ENCODE results near the gene CHCHD1.
"Not testable (repeated sequence)": the region's sequence is repeated elsewhere in the genome, so short reads cannot be mapped to it uniquely, and the experiment has no call there.

CHCHD1 gene

DNA sequence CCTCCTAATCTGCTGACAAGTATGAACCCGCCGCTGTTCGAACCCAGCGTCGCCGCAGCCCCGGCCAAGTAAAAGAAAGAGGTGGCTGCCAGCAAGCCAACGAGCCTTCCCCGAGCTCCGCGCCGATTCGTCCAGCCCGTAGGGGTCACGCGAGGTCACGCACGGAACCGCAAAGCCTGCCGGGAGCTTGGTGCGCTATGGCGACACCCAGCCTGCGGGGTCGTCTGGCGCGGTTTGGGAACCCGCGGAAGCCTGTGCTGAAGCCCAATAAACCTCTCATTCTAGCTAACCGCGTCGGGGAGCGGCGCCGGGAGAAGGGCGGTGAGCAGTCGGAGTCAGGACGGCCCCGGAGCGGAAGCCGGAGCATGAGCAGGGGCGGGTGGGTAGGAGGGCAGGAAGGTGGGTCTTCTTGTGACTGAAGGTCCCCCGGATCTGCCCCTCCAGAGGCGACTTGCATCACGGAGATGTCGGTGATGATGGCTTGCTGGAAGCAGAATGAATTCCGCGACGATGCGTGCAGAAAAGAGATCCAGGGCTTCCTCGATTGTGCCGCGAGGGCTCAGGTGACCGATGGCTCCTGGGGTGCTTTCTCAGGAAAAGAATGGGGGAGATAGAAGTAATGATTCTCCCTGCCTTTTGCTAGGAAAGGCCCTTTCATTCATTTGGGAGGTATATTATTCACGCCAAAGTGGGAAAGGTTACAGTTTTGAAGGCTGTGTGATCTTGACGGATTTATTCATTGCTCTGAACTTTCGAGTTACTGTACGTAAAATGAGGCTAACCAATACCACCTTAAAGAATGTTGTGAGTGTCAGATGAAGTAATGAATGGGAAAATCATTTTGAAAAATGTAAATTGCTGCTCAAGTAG lies at the start of gene CHCHD1:
Gene CHCHD1, plus strand, starts transcription at position 170 of the 870 bp plus-strand sequence. Its CDS starts 28 bp downstream, at position 198.
- H3K36me3 ChIP-seq (ENCODE audit: control insufficient read depth, insufficient read depth, low read length), result no peaks in the 10 kb centered on the region; the same call in 1 of the 2 replicates
- H3K4me1 ChIP-seq (ENCODE audit: control insufficient read depth, insufficient read depth, low read length), result peaks cover 2% of the 10 kb centered on the region; the same call in 1 of the 2 replicates
- no peak within 1 kb of the TSS for H3K27ac ChIP-seq (ENCODE audit: low read length)
- H3K9me3 ChIP-seq (ENCODE audit: control insufficient read depth, insufficient read depth, low read length), result no peaks in the 10 kb centered on the region
- peak within 1 kb of the TSS; percentile 96 for H3K4me3 ChIP-seq (ENCODE audit: low read length)
- H3K27me3 ChIP-seq (ENCODE audit: control insufficient read depth, insufficient read depth, low read length), result no peaks in the 10 kb centered on the region
- DNase-seq (ENCODE audit: low read depth, low spot score), result peak; percentile 81
- WGBS (ENCODE audit: insufficient coverage, insufficient read length), result no CpG with 5 or more reads among the region's 57 CpGs

DNA sequence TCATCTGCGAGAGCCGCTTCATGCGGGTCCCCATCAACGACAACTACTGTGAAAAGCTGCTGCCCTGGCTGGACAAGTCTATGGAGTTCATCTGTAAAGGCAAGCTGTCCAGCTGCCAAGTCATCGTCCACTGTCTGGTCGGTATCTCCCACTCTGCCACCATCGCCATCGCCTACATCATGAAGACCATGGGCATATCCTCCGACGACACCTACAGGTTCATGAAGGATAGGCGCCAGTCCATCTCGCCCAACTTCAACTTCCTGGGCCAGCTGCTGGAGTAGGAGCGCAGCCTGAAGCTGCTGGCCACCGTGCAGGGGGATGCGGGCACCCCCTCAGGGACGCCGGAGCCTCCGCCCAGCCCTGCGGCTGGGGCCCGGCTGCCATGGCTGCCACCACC lies 49.4 kb upstream of the CHCHD1 start:
- no peak for DNase-seq (ENCODE audit: low read depth, low spot score)
- Histone ChIP-seq H3K36me3 (ENCODE audit: control insufficient read depth, insufficient read depth, low read length) (peaks cover 10% of the 10 kb centered on the region; the same call in 1 of the 2 replicates), H3K27ac (ENCODE audit: low read length) (no peak overlapping the region), H3K4me1 (ENCODE audit: control insufficient read depth, insufficient read depth, low read length) (no peaks in the 10 kb centered on the region), H3K9me3 (ENCODE audit: control insufficient read depth, insufficient read depth, low read length) (no peaks in the 10 kb centered on the region), H3K27me3 (ENCODE audit: control insufficient read depth, insufficient read depth, low read length) (no peaks in the 10 kb centered on the region), H3K4me3 (ENCODE audit: low read length) (no peak overlapping the region)
- no CpG with 5 or more reads among the region's 20 CpGs for WGBS (ENCODE audit: insufficient coverage, insufficient read length)

DNA sequence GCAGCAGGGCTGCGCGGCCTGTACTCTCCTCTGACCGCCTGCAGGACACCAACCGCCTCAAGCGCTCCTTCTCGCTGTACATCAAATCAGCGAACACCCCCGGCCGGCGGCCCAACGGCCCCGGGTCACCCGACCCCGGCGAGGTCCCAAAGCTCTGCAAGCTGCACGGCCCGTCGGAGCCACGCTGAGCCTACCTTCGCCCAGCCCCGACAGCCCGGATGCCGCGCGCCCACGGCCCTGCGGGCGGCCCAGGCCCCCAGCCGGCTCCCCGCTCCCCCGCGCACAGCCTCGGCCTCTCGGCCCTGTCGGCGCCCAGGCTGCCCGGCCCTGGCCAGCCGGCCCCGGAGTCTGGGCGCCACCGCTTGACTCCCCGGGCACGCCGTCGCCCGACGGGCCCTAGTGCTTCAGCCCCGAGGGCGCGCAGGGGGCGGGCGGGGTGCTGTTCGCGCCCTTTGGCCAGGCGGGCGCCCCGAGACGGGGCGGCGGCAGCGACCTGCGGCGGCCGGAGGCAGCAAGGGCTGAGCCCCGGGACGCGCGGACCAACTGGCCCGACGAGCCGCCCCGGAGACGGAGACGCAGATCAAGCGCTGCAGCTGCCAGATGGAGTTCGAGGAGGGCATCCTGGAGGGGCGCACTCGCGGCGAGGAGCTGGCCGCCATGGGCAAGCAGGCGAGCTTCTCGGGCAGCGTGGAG lies 48.8 kb upstream of the CHCHD1 start:
- Histone ChIP-seq H3K27ac (ENCODE audit: low read length) (no peak overlapping the region), H3K27me3 (ENCODE audit: control insufficient read depth, insufficient read depth, low read length) (no peaks in the 10 kb centered on the region), H3K36me3 (ENCODE audit: control insufficient read depth, insufficient read depth, low read length) (peaks cover 10% of the 10 kb centered on the region; the same call in 1 of the 2 replicates), H3K4me3 (ENCODE audit: low read length) (no peak overlapping the region), H3K9me3 (ENCODE audit: control insufficient read depth, insufficient read depth, low read length) (no peaks in the 10 kb centered on the region), H3K4me1 (ENCODE audit: control insufficient read depth, insufficient read depth, low read length) (no peaks in the 10 kb centered on the region)
- DNase-seq (ENCODE audit: low read depth, low spot score), result no peak
- WGBS (ENCODE audit: insufficient coverage, insufficient read length), result no CpG with 5 or more reads among the region's 84 CpGs

DNA sequence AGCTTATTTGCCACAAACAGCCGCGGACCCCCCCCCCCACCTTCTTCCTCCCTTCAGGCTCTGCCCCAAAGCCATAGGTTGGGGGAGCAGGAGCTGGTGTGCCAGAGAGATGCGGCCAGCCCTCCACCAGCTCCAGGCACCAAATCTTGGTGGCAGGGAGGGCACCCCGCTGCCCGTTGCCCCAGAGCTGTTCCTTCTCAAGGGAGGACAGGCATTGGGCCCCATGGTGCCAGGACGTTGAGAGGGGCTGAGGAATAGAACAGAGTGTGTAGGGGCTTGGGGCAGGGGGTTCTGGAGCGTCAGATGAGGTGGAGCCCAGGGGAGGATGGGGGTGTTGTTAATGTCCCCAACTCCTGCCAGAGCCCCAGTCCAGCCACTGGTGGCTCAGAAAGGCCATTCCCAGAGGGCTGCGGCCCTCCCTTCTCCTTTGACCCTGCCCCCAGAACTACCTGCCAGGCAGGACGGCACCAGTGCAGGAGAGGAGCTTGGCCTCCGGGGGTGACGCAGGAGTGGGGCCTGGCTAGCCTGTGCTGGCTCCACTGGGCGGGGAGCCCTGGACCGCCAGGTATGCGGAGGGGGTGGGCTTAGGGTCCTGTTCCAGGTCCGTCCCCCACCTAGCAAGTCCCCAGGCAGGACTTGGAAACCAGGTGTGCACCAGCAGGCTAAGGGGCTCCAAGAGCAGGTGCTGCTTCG lies 47.7 kb upstream of the CHCHD1 start:
- Histone ChIP-seq H3K36me3 (ENCODE audit: control insufficient read depth, insufficient read depth, low read length) (peaks cover 10% of the 10 kb centered on the region; the same call in 1 of the 2 replicates), H3K27me3 (ENCODE audit: control insufficient read depth, insufficient read depth, low read length) (no peaks in the 10 kb centered on the region), H3K4me3 (ENCODE audit: low read length) (no peak overlapping the region), H3K4me1 (ENCODE audit: control insufficient read depth, insufficient read depth, low read length) (no peaks in the 10 kb centered on the region), H3K27ac (ENCODE audit: low read length) (no peak overlapping the region), H3K9me3 (ENCODE audit: control insufficient read depth, insufficient read depth, low read length) (no peaks in the 10 kb centered on the region)
- no CpG with 5 or more reads among the region's 16 CpGs for WGBS (ENCODE audit: insufficient coverage, insufficient read length)
- DNase-seq (ENCODE audit: low read depth, low spot score), result no peak

DNA sequence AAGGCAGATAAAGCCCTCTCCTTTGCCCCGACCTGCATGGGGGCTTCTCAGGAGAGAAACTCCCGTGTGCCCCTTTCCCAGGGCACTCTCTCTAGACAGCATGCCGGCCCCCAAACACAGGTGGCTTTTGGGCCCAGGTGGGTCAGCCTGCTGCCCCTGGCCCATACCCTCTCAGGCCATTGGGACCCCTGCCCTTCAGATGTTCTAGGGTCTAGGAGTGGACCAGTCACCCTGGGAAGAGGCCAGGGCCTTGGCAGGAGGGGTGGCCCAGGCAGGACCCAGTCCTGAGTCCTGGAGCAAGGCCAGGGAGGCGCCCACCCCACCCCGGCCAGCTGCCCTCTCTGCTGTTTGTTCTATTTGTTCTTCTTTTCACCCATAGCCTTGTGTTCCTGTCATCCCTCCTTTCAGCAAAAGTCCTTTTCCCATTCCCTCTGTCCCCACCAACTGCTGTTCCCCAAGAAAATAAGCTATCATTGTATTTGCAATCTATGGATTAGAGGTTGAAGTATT lies 47.0 kb upstream of the CHCHD1 start:
- no peak for DNase-seq (ENCODE audit: low read depth, low spot score)
- H3K36me3 ChIP-seq (ENCODE audit: control insufficient read depth, insufficient read depth, low read length), result peaks cover 10% of the 10 kb centered on the region; the same call in 1 of the 2 replicates
- no CpG with 5 or more reads among the region's 5 CpGs for WGBS (ENCODE audit: insufficient coverage, insufficient read length)
- no peak overlapping the region for H3K4me3 ChIP-seq (ENCODE audit: low read length)
- no peaks in the 10 kb centered on the region for H3K9me3 ChIP-seq (ENCODE audit: control insufficient read depth, insufficient read depth, low read length)
- H3K27me3 ChIP-seq (ENCODE audit: control insufficient read depth, insufficient read depth, low read length), result no peaks in the 10 kb centered on the region
- H3K27ac ChIP-seq (ENCODE audit: low read length), result no peak overlapping the region
- H3K4me1 ChIP-seq (ENCODE audit: control insufficient read depth, insufficient read depth, low read length), result no peaks in the 10 kb centered on the region

DNA sequence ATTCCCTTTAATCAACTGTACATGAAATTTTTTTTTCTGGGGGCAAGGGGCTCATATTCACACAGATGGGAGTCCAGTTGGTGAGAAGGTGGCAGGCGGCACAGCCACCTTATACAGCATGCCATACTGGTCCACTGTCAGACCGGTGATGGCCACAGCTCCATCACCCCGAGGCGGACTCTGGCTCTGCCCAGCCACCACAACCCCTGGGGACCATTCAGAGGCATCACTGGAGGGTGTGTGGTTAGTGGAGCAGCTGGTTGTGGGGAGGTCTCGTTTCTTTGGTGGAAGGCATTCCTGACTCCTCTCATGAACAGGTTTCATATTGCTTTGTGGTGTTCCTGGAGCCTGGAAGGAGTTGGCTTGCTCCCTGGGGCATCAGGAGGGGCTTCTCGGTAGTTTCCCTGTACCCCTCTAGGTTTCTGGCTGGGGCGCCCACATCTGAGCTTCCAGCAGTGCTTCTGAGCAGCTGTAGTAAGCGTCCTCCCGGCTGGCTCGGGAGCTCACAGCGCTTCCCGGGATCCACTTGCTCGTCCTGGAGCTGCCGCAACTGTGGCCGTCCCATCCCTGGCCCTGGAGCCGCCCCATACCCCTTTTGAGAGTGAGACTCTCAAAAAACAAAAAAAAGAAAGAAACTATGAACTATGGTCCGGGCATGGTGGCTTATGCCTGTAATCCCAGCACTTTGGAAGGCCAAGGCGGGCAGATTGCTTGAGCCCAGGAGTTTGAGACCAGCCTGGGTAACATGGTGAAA lies 41.2 kb upstream of the CHCHD1 start:
- DNase-seq (ENCODE audit: low read depth, low spot score); H3K27ac ChIP-seq (ENCODE audit: low read length); H3K27me3 ChIP-seq (ENCODE audit: control insufficient read depth, insufficient read depth, low read length); H3K36me3 ChIP-seq (ENCODE audit: control insufficient read depth, insufficient read depth, low read length); H3K4me1 ChIP-seq (ENCODE audit: control insufficient read depth, insufficient read depth, low read length); H3K9me3 ChIP-seq (ENCODE audit: control insufficient read depth, insufficient read depth, low read length); H3K4me3 ChIP-seq (ENCODE audit: low read length): not testable (repeated sequence)
- no CpG with 5 or more reads among the region's 18 CpGs for WGBS (ENCODE audit: insufficient coverage, insufficient read length)

DNA sequence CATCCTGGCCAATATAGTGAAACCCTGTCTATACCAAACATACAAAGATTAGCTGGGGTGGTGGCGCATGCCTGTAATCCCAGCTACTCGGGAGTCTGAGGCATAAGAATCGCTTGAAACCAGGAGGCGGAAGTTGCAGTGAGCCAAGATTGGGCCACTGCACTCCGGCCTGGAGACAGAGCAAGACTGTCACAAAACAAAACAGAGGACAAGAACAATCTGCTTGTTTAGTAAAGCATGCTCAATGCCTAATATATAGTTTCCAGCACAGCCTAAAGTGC lies 39.5 kb upstream of the CHCHD1 start:
- Histone ChIP-seq H3K4me3 (ENCODE audit: low read length) (no peak overlapping the region), H3K36me3 (ENCODE audit: control insufficient read depth, insufficient read depth, low read length) (0 out of 2 replicates have a peak, but pooled peaks cover 4% of the 10 kb centered on the region), H3K27me3 (ENCODE audit: control insufficient read depth, insufficient read depth, low read length) (no peaks in the 10 kb centered on the region), H3K27ac (ENCODE audit: low read length) (no peak overlapping the region), H3K9me3 (ENCODE audit: control insufficient read depth, insufficient read depth, low read length) (no peaks in the 10 kb centered on the region), H3K4me1 (ENCODE audit: control insufficient read depth, insufficient read depth, low read length) (no peaks in the 10 kb centered on the region)
- WGBS (ENCODE audit: insufficient coverage, insufficient read length), result no CpG with 5 or more reads among the region's 5 CpGs
- no peak for DNase-seq (ENCODE audit: low read depth, low spot score)

DNA sequence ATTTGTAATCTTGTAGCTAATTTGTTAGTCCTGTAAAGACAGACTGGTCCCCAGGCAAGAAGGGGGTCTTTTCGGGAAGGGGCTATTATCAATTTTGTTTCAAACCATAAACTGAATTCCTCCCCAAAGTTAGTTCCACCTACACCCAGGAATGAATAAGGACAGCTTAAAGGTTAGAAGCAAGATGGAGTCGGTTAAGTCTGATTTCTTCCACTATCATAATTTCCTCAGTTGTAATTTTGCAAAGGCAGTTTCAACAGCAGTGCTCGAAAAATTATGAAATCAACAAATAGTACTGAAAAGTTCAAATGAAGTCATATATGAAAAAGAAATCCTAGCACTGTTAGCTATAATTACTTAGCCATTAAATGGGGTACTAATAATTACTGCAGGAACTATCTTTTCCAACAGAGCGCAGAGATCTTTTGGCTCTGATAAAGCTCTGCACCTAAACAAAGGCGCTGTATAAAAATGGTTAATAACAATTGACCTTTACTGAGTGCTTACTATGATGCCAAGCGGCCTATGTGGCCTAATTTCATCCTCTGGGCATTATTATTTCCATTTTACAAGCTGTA lies 38.4 kb upstream of the CHCHD1 start:
- H3K27ac ChIP-seq (ENCODE audit: low read length), result no peak overlapping the region
- H3K4me3 ChIP-seq (ENCODE audit: low read length), result peak overlapping the region; percentile 87; the same call in 1 of the 2 replicates
- no peak for DNase-seq (ENCODE audit: low read depth, low spot score)
- WGBS (ENCODE audit: insufficient coverage, insufficient read length), result no CpG with 5 or more reads among the region's 6 CpGs
- H3K9me3 ChIP-seq (ENCODE audit: control insufficient read depth, insufficient read depth, low read length), result no peaks in the 10 kb centered on the region
- H3K4me1 ChIP-seq (ENCODE audit: control insufficient read depth, insufficient read depth, low read length), result no peaks in the 10 kb centered on the region
- 0 out of 2 replicates have a peak, but pooled peaks cover 4% of the 10 kb centered on the region for H3K36me3 ChIP-seq (ENCODE audit: control insufficient read depth, insufficient read depth, low read length)
- H3K27me3 ChIP-seq (ENCODE audit: control insufficient read depth, insufficient read depth, low read length), result no peaks in the 10 kb centered on the region

DNA sequence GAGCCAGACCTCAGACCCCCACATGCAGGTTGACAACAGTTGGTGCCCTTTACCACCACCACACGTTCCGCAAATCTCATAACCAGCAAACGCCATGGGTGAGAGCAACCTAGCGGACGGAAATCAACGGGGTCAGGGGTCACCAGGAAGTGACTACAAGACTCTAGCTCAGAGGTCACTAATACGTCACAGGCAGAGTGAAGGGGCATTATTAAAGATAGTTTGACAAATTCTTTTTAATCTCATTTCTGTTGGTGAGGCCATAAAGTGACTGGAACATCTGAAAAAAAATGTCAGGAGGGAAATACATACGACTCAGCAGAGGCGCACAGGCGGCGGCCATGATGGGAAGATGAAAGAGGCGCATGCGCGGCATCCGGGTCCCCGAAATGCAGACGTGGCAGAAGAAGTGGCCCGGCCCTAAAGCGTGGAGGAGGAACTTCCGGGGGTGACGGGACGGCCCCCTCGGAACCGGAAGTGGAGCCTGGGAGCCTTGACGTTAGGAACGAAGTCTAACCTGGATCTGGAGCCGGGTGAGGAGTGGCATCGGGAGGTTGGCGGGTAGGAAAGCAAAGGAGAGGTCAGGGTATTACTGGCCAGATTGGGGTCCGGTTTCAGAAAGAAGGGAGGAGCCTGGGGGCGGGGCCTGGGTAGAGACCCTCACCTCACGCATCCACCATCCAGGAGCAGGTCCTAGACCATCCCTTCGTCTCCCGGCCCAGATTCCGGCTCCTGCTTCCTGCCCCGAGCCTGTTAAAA lies 37.8 kb upstream of the CHCHD1 start, which contains the start of gene SEC24C:
Gene SEC24C, plus strand, starts transcription at position 468 of the 759 bp plus-strand sequence. CDS start 2,461 bp downstream, outside the sequence.
- Histone ChIP-seq H3K4me1 (ENCODE audit: control insufficient read depth, insufficient read depth, low read length) (no peaks in the 10 kb centered on the region), H3K9me3 (ENCODE audit: control insufficient read depth, insufficient read depth, low read length) (no peaks in the 10 kb centered on the region), H3K27me3 (ENCODE audit: control insufficient read depth, insufficient read depth, low read length) (no peaks in the 10 kb centered on the region), H3K27ac (ENCODE audit: low read length) (no peak within 1 kb of the TSS), H3K4me3 (ENCODE audit: low read length) (peak within 1 kb of the TSS; percentile 87), H3K36me3 (ENCODE audit: control insufficient read depth, insufficient read depth, low read length) (0 out of 2 replicates have a peak, but pooled peaks cover 4% of the 10 kb centered on the region)
- no CpG with 5 or more reads among the region's 36 CpGs for WGBS (ENCODE audit: insufficient coverage, insufficient read length)
- DNase-seq (ENCODE audit: low read depth, low spot score), result peak; percentile 77

All from iPS DF 6.9 (cell line).